AG08395 (cell line): ENCODE results near the gene HOXC11.

Experiments used
- DNase-seq: peaks from one replicate; pipeline ENCODE4 v3.0.0; 2012; ENCODE audit warnings: mixed read lengths, low spot score

Gene HOXC11

DNA sequence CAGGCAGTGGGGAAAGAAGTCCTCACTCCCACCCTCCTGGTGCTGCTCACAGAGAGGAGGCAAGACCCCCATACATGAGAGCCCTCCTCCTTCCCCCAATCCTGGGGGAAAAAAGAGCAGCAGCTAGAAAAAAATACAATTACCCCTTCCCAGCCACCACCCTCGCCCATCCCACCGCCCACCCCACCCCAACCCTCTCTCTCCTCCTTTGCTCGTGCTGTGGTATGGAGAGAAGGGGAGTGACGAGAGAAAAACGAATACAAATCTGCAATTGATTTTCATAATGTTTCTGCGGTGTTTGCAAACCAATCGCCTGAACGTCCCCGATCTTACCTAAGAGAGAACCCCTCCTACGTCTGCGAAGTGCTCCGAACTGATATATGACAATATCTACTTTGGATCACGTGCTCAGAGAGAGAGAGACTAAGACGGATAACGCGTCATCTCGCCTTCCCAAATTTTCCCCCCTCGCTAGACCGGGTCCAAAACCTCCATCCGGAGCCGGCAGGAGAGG lies at the start of gene HOXC11:
TSS of gene HOXC11 (plus strand) at position 405 of the 514 bp plus-strand sequence. CDS start 116 bp downstream, outside the sequence.
- DNase-seq, result no peak

GRCh38 chr12:53924521-53925405 lies 48.2 kb upstream of the HOXC11 start:
- DNase-seq, result no peak

GRCh38 chr12:53927220-53928029 lies 45.5 kb upstream of the HOXC11 start:
- no peak for DNase-seq

- no peak for DNase-seq
Observed at GRCh38 chr12:53928054-53928835, 44.7 kb upstream of the HOXC11 start.

DNA sequence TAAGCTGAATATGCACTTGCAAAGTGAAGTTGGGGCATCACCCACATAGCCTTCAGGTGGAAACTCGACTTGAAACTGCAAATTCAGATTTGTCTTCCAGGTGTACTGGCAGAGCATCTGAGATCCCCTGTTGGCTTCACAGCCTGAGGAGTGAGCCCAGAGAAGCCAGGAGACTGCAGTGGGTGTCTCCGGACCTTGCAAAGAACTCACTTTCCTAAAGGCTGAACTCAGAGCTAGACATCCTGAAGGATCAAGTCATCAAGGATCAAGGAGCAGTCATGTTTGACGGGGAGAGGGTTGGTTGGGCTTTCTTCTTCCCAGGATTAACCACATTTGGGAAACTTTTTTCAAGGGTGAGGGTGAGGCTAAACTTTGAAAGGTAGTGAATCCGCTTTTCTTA lies 43.4 kb upstream of the HOXC11 start:
- no peak for DNase-seq

GRCh38 chr12:53930591-53931255 lies 42.2 kb upstream of the HOXC11 start:
- no peak for DNase-seq

DNA sequence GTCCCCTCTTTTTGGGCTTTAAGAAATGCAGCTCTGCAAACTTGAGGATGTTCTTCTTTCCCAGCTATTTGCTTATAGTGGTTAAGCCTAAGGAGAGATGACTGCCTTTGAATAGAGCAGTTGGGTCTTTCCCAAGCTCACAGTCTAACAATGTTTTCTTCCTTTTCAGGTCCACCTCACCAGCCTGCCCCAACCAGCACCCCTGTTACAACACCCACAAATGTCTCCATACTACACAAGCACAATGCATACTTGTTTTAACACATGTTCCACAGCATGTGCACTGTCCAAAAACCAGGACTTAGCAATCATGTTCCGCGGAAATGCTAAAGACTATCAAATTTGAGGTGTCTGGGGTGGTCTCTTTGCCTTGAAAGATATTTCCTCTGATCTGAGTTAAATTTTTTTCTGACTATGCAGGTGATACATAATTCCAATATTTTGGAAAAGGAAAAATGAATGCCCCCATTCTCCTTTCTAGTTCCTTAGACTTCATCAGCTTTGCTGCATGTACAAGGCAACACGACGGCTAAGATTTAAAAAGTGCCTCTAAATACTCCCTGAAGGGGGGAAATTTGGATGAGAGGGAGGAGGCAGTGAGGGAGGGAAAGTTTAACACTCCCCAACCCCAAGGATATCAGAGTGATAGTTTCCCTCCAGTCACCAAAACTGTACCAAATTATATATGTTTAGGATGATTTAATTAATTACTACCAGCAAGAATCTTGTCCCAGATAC lies 40.9 kb upstream of the HOXC11 start:
- no peak for DNase-seq

DNA sequence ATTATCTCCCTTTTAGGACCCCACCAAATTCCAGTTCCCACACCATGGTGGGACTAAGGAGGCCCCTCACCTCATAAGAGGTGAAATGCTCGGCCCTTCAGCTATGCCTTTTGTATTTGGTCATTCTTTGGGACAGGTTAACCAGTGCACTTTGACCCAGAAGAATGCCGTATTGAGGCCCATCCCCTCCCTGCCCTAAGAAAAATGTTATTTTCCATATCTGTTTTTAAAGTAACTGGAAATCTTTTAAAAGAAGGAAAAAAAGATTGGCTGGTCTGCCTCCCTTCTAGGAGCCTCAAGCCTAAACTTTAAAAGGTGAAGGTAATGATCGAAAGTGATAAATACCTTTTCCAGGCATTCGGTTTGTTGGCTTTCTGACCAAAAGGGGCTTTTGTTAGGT lies 40.0 kb upstream of the HOXC11 start:
- no peak for DNase-seq

GRCh38 chr12:53935383-53936341 lies 37.3 kb upstream of the HOXC11 start:
- DNase-seq, result no peak

DNA sequence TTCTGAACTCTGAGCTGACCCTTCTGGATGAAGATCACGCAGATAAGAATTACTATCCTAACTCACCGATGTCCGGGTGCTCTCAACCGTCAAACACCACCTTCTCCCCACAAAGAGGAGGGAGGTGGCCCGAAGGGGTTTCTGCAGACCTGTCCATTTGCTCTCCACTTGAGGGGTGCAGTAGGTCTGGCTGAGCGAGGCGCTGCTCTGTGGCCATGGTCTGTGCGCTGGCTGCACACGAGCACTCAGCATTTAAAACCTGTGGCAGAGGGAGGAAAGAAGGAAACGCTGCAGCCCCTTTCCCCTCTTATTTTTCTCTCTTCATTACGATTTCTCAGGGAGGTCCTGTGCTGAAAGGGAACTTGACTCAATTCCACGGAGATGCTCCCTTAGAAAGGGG lies 35.8 kb upstream of the HOXC11 start:
- DNase-seq, result no peak

DNA sequence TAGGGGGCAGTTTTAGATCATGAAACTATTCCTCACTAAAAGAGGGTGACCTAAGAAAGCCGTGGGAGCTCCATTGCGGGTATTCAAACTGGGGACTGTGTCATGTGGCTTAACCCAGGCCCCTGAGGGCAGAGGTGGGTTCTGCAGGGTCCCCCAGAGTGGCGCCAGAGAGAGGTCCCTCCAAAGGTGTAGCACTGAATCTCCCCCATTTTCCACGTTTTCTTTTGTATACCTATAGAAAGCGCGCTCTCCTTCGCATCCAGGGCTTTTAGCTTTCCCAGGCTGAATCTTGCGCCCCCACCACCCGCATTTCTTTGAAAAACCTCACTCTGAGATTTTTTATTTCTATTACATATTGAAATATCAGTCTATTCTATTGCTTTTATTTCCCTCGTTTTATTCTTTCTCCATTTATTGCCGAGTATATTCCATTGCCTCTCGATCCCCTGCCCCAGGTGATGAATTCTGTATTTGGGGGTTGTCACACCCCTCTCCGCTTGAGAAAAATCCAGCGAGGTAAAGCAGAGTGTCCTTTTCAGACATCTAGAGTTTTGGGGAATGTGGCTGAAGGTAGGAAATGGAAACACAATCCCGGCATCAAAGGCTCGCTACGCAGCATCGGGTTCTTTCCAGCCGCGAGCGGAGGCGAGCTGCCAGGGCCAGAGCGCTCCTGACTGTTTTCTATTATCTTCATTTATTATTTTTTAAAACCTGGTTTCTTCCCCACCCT lies 35.2 kb upstream of the HOXC11 start:
- no peak for DNase-seq

GRCh38 chr12:53938326-53939140 lies 34.4 kb upstream of the HOXC11 start, which contains the start of gene HOXC13:
HOXC13 (plus strand) TSS chr12:53938831; CDS start chr12:53938907, 76 bp downstream.
- peak; percentile 61 for DNase-seq

GRCh38 chr12:53939141-53940108 lies 33.5 kb upstream of the HOXC11 start:
- peak; percentile 61 for DNase-seq

- DNase-seq, result no peak
Observed at GRCh38 chr12:53940443-53941014, 32.4 kb upstream of the HOXC11 start.

- no peak for DNase-seq
Observed at GRCh38 chr12:53941187-53941586, 31.7 kb upstream of the HOXC11 start.

- no peak for DNase-seq
Observed at GRCh38 chr12:53941750-53942149, 31.2 kb upstream of the HOXC11 start.
